Measurements from ENCODE around the gene KCNJ10. TPM values are rescaled to one million over a fixed set of nuclear protein-coding genes. Genes with fewer than 3 reads are reported as not detected.

The KCNJ10 gene
- total RNA-seq, 1 donor from 2014 or later, result 0.12 TPM

- Mint-ChIP-seq H3K4me1 (ENCODE audit: low read depth) (no peaks in the 10 kb centered on the region), H3K36me3 (ENCODE audit: insufficient read depth) (no peaks in the 10 kb centered on the region), H3K9me3 (ENCODE audit: low read depth) (no peaks in the 10 kb centered on the region), H3K4me3 (ENCODE audit: low read depth) (no peak overlapping the region), H3K27ac (no peak overlapping the region), H3K27me3 (peaks cover 45% of the 10 kb centered on the region)
- no peak for DNase-seq (ENCODE audit: low spot score, unreplicated experiment)
- TF ChIP-seq, protein P1, sequence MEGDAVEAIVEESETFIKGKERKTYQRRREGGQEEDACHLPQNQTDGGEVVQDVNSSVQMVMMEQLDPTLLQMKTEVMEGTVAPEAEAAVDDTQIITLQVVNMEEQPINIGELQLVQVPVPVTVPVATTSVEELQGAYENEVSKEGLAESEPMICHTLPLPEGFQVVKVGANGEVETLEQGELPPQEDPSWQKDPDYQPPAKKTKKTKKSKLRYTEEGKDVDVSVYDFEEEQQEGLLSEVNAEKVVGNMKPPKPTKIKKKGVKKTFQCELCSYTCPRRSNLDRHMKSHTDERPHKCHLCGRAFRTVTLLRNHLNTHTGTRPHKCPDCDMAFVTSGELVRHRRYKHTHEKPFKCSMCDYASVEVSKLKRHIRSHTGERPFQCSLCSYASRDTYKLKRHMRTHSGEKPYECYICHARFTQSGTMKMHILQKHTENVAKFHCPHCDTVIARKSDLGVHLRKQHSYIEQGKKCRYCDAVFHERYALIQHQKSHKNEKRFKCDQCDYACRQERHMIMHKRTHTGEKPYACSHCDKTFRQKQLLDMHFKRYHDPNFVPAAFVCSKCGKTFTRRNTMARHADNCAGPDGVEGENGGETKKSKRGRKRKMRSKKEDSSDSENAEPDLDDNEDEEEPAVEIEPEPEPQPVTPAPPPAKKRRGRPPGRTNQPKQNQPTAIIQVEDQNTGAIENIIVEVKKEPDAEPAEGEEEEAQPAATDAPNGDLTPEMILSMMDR (IDR thresholded peaks at IDR 0.05; ENCODE audit: unreplicated experiment), result no peak
Measured at GRCh38 chr1:159999204-159999603, 70.8 kb downstream of the KCNJ10 start.

- no peaks in the 10 kb centered on the region for H3K4me1 Mint-ChIP-seq (ENCODE audit: low read depth)
- H3K36me3 Mint-ChIP-seq (ENCODE audit: insufficient read depth), result no peaks in the 10 kb centered on the region
- no peak for DNase-seq (ENCODE audit: low spot score, unreplicated experiment)
- TF ChIP-seq, protein P1 (IDR thresholded peaks at IDR 0.05; ENCODE audit: unreplicated experiment), result no peak
- H3K9me3 Mint-ChIP-seq (ENCODE audit: low read depth), result no peaks in the 10 kb centered on the region
- peaks cover 39% of the 10 kb centered on the region for H3K27me3 Mint-ChIP-seq
- H3K4me3 Mint-ChIP-seq (ENCODE audit: low read depth), result no peak overlapping the region
- H3K27ac Mint-ChIP-seq, result no peak overlapping the region
Measured at GRCh38 chr1:159996653-159997052, 73.3 kb downstream of the KCNJ10 start.

GRCh38 chr1:159994896-159995295 lies 75.1 kb downstream of the KCNJ10 start:
- no peak overlapping the region for H3K27ac Mint-ChIP-seq
- TF ChIP-seq, protein P1 (IDR thresholded peaks at IDR 0.05; ENCODE audit: unreplicated experiment), result no peak

GRCh38 chr1:159993911-159994310 lies 76.0 kb downstream of the KCNJ10 start:
- Mint-ChIP-seq H3K27ac (no peak overlapping the region), H3K4me3 (ENCODE audit: low read depth) (no peak overlapping the region), H3K4me1 (ENCODE audit: low read depth) (no peaks in the 10 kb centered on the region), H3K9me3 (ENCODE audit: low read depth) (no peaks in the 10 kb centered on the region), H3K36me3 (ENCODE audit: insufficient read depth) (no peaks in the 10 kb centered on the region), H3K27me3 (peaks cover 24% of the 10 kb centered on the region)
- DNase-seq (ENCODE audit: low spot score, unreplicated experiment), result no peak
- TF ChIP-seq, protein P1 (IDR thresholded peaks at IDR 0.05; ENCODE audit: unreplicated experiment), result no peak

More at GRCh38 chr1:159994896-159995295, 75.1 kb downstream of the KCNJ10 start:
- no peak for DNase-seq (ENCODE audit: low spot score, unreplicated experiment)
- Mint-ChIP-seq H3K27me3 (peaks cover 29% of the 10 kb centered on the region), H3K36me3 (ENCODE audit: insufficient read depth) (no peaks in the 10 kb centered on the region), H3K4me1 (ENCODE audit: low read depth) (no peaks in the 10 kb centered on the region), H3K9me3 (ENCODE audit: low read depth) (no peaks in the 10 kb centered on the region), H3K4me3 (ENCODE audit: low read depth) (no peak overlapping the region)

GRCh38 chr1:159992161-159992560 lies 77.8 kb downstream of the KCNJ10 start:
- TF ChIP-seq, protein P1 (IDR thresholded peaks at IDR 0.05; ENCODE audit: unreplicated experiment), result no peak
- Mint-ChIP-seq H3K4me1 (ENCODE audit: low read depth) (no peaks in the 10 kb centered on the region), H3K27ac (no peak overlapping the region), H3K27me3 (peaks cover 17% of the 10 kb centered on the region), H3K36me3 (ENCODE audit: insufficient read depth) (no peaks in the 10 kb centered on the region), H3K4me3 (ENCODE audit: low read depth) (no peak overlapping the region), H3K9me3 (ENCODE audit: low read depth) (no peaks in the 10 kb centered on the region)
- DNase-seq (ENCODE audit: low spot score, unreplicated experiment), result no peak
